ENCODE data around the gene ACOT6.

GRCh38 chr14:73616831-73617230 is 4.5 kb downstream of the ACOT6 start:
- TF ChIP-seq CTCF (IDR thresholded peaks at IDR 0.05) (no peak), POLR2A (IDR thresholded peaks at IDR 0.05) (no peak)

All from esophagus squamous epithelium (tissue), 4 donors.